K562 (cell line): ENCODE results near the gene PHKA1. TPM values are rescaled to one million over a fixed set of nuclear protein-coding genes. Genes with fewer than 3 reads are reported as not detected.

Source experiments
- ATAC-seq: fragments of 200-7000 bp; cut with Tn5 transposase; 3 replicates; pipeline ENCODE4 v1.9.1; 2020; ENCODE audit warnings: moderate library complexity
- BruUV-seq: library from RNA; stranded (reverse); fragments of 400-500 nt; replicated peaks from 2 replicates; lab custom pipeline; 2021; lab: Mats Ljungman, UMichigan
- CTCF ChIA-PET: fragments of 300-600 bp; formaldehyde crosslinking; extraction: SDS; loops from one replicate; lab custom pipeline; 2021; ENCODE audit warnings: low intra/inter-chr PET ratio; lab: Yijun Ruan, JAX
- POLR2A ChIA-PET: fragments of 300-600, 350-650 bp; sonication (Branson Sonifier 250); formaldehyde crosslinking; extraction: SDS; loops from one replicate; lab custom pipeline; 2021; ENCODE audit warnings: antibody characterized with exemption, inconsistent platforms; lab: Yijun Ruan, JAX
- DNase-seq, 4 experiments: peaks; one replicate each; pipeline versions ENCODE4 v3.0.0 to v3.0.0-alpha.2; 2011 to 2018; ENCODE audit warnings: low spot score in 3 of 4, mixed read lengths in 3 of 4; ENCODE audit errors: extremely low read depth in 1 of 4
- FAIRE-seq: peaks from 2 replicates; lab custom pipeline; 2011; peaks lifted over from hg19 to GRCh38; lab: Jason Lieb, UNC
- H2AFZ ChIP-seq: 2 replicates; pipeline ENCODE4 v1.6.0; 2011; ENCODE audit warnings: low read depth, low read length, control low read depth, inconsistent platforms
- H3K27ac ChIP-seq: fragments of 200-600 bp; 3 replicates; pipeline ENCODE4 v1.8.0; 2011; ENCODE audit warnings: low read depth, mild to moderate bottlenecking, control low read depth, inconsistent platforms, low read length, moderate library complexity, mixed read lengths; ENCODE audit errors: extremely low read depth
- H3K27me3 ChIP-seq, 2 experiments: fragments of 300-600 bp in 1 of 2; 2 replicates in 1 of 2; 3 replicates in 1 of 2; pipeline versions ENCODE4 v1.6.0 to v1.8.0; 2011; ENCODE audit warnings: inconsistent platforms in 2 of 2, low read length in 2 of 2, mild to moderate bottlenecking in 1 of 2, mixed read lengths in 1 of 2, moderate library complexity in 1 of 2; ENCODE audit not compliant: control insufficient read depth in 2 of 2, insufficient read depth in 2 of 2
- H3K36me3 ChIP-seq: fragments of 300-600 bp; 3 replicates; pipeline ENCODE4 v1.8.0; 2011; ENCODE audit warnings: mild to moderate bottlenecking, low read length, inconsistent platforms; ENCODE audit not compliant: control insufficient read depth, insufficient read depth
- H3K4me1 ChIP-seq, 2 experiments: fragments of 200-600 bp in 1 of 2; replicated peaks in 1 of 2; 2 replicates in 1 of 2; 3 replicates in 1 of 2; pipeline versions ENCODE4 v1.5.1 to v1.8.0; 2011; ENCODE audit warnings: inconsistent platforms in 2 of 2, low read length in 2 of 2, mild to moderate bottlenecking in 1 of 2, mixed read lengths in 1 of 2, moderate library complexity in 1 of 2; ENCODE audit not compliant: control insufficient read depth in 2 of 2, insufficient read depth in 2 of 2
- H3K4me2 ChIP-seq: 2 replicates; pipeline ENCODE4 v1.6.1; 2011; ENCODE audit warnings: low read length, control low read depth, inconsistent platforms, mixed read lengths; ENCODE audit not compliant: insufficient read depth
- H3K4me3 ChIP-seq: fragments of 200-600 bp; sonication (generic), shearing (Covaris generic); 2 replicates; pipeline ENCODE4 v1.5.1; 2016; ENCODE audit warnings: control low read depth, inconsistent platforms
- H3K79me2 ChIP-seq: fragments of 200-600 bp; 3 replicates; pipeline ENCODE4 v1.8.0; 2011; ENCODE audit warnings: low read length, inconsistent platforms; ENCODE audit not compliant: control insufficient read depth, insufficient read depth
- H3K9ac ChIP-seq, 2 experiments: 2 replicates each; pipeline versions ENCODE4 v1.6.0 to v1.6.1; 2011; ENCODE audit warnings: low read depth in 2 of 2, low read length in 2 of 2, control low read depth in 1 of 2, inconsistent platforms in 1 of 2, mild to moderate bottlenecking in 1 of 2, mixed read lengths in 1 of 2; ENCODE audit not compliant: insufficient read depth in 1 of 2
- H3K9me1 ChIP-seq: one replicate; pipeline ENCODE4 v1.6.0; 2011; ENCODE audit warnings: inconsistent platforms, mild to moderate bottlenecking, low read length, moderate library complexity; ENCODE audit not compliant: control insufficient read depth, insufficient read depth
- H3K9me3 ChIP-seq: replicated peaks from 2 replicates; pipeline ENCODE4 v1.5.1; 2011; ENCODE audit warnings: low read depth, low read length, inconsistent platforms; ENCODE audit not compliant: control insufficient read depth, insufficient read depth
- H4K20me1 ChIP-seq: replicated peaks from 2 replicates; pipeline ENCODE4 v1.6.1; 2011; ENCODE audit warnings: low read length, inconsistent platforms, mixed read lengths; ENCODE audit not compliant: control insufficient read depth, insufficient read depth
- EP400 ChIP-seq: fragments of 450-650 bp; IDR thresholded peaks from 2 replicates; pipeline ENCODE4 v1.6.1; 2017; ENCODE audit warnings: antibody characterized with exemption, mild to moderate bottlenecking, moderate library complexity
- ESRRB ChIP-seq: fragments of 250-450 bp; sonication (Bioruptor Pico); IDR thresholded peaks from 2 replicates; pipeline ENCODE4 v1.5.0; 2020; ENCODE audit warnings: mild to moderate bottlenecking, moderate library complexity, borderline replicate concordance
- FIP1L1 ChIP-seq: fragments of 200-400 bp; formaldehyde crosslinking; IDR thresholded peaks from 2 replicates; pipeline ENCODE4 v1.6.1; 2018; ENCODE audit warnings: mild to moderate bottlenecking, low read depth, low read length; ENCODE audit not compliant: poor library complexity, severe bottlenecking
- FOXJ3 ChIP-seq: sonication (generic); formaldehyde crosslinking; IDR thresholded peaks from 2 replicates; pipeline ENCODE4 v1.4.0; 2020; ENCODE audit warnings: mild to moderate bottlenecking, missing genetic modification reagents
- HDAC1 ChIP-seq, 2 experiments: fragments of 450-650 bp; IDR thresholded peaks; 2 replicates each; pipeline ENCODE4 v1.6.1; 2016 to 2017; ENCODE audit warnings: inconsistent platforms in 1 of 2, mild to moderate bottlenecking in 1 of 2, moderate library complexity in 1 of 2
- PYGO2 ChIP-seq: fragments of 450-650 bp; IDR thresholded peaks from 2 replicates; pipeline ENCODE4 v1.6.1; 2016; ENCODE audit warnings: mild to moderate bottlenecking, missing genetic modification characterization, moderate library complexity, missing compliant biosample characterization
- SAP30 ChIP-seq: fragments of 200-600 bp; sonication (generic); IDR thresholded peaks from 2 replicates; pipeline ENCODE4 v1.6.1; 2012; ENCODE audit warnings: borderline replicate concordance, low read depth, mild to moderate bottlenecking, moderate library complexity, low read length, control low read depth, inconsistent platforms; ENCODE audit not compliant: insufficient read depth, poor library complexity, severe bottlenecking
- TBP ChIP-seq: optimal IDR thresholded peaks from 2 replicates; pipeline ENCODE3; 2011; ENCODE audit warnings: low read depth, low read length, improper control_type of control experiment
- ZNF184 ChIP-seq: sonication (generic); formaldehyde crosslinking; IDR thresholded peaks from 2 replicates; pipeline ENCODE4 v1.5.0; 2020; ENCODE audit warnings: missing genetic modification reagents
- ZNF217 ChIP-seq: sonication (generic); formaldehyde crosslinking; IDR thresholded peaks from 2 replicates; pipeline ENCODE4 v1.8.0; 2022; ENCODE audit warnings: mild to moderate bottlenecking, missing genetic modification reagents
- ZNF224 ChIP-seq: sonication (generic); formaldehyde crosslinking; IDR thresholded peaks from 2 replicates; pipeline ENCODE4 v1.8.0; 2022; ENCODE audit warnings: mild to moderate bottlenecking, missing genetic modification reagents
- in situ Hi-C: fragments of 300-500 bp; cut with MboI; formaldehyde crosslinking; loops from 4 replicates; pipeline ENCODE4 v1.15.0; 2018; ENCODE audit warnings: inconsistent platforms, mixed read lengths
- intact Hi-C: fragments of 100-400 bp; cut with micrococcal nuclease; formaldehyde crosslinking; loops from 2 replicates; pipeline ENCODE4 v1.14.2; 2022
- polyA plus RNA-seq, 8 experiments: library from polyadenylated mRNA; depleted of rRNA in 4 of 8; stranded (reverse) in 5 of 8; unstranded in 3 of 8; fragments of >200 nt; fragmentation: Nextera tagmentation in 2 of 8; fragmentation: Illumina TruSeq in 1 of 8; extraction: Ambion mirVana in 2 of 8; extraction: Trizol in 1 of 8; gene quantifications; 2 replicates each; pipeline versions ENCODE4 v1.2.1 to v1.2.3, GENCODE V29; 2011 to 2014; ENCODE audit warnings: inconsistent platforms in 1 of 8, missing spikeins in 1 of 8
- total RNA-seq, 7 experiments: library from RNA; depleted of rRNA in 6 of 7; stranded (reverse); fragments of >200 nt in 6 of 7; fragmentation: Illumina TruSeq in 2 of 7; extraction: Trizol in 2 of 7; gene quantifications; 2 replicates each; pipeline versions ENCODE4 v1.2.1 to v1.2.3, GENCODE V29; 2011 to 2021; ENCODE audit warnings: low replicate concordance in 1 of 7
- TF ChIP-seq, protein P1 (sequence below): fragments of 250-450 bp; sonication (Bioruptor Pico); IDR thresholded peaks from 2 replicates; pipeline ENCODE4 v1.4.0; 2020; ENCODE audit warnings: mild to moderate bottlenecking, moderate library complexity

PHKA1 gene
- total and polyA plus RNA-seq, 9 of the 15 experiments (the other 6 are each of a cell fraction or from before 2014, with no cell fraction given): 2.4 to 9.6 (median 5.8) TPM

DNA sequence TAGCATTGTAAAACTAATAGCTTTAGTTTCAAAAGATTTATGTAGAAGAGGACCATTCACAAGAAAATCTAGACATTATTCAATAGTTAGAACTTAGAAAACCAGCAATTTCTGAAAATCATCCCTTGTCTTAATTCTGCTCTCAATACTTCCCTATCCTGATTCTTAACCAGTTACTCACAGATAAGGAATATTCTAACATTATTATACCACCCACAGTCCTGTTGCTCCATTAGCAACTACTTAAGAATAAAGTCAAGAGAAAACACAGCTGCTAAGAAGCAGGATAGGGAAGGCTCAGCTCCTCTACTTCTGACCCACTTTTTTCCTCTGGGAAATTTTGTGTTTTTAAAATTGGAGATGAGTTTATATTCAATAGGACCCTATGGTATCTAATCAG is 47.7 kb downstream of the PHKA1 start (continued):
- TF ChIP-seq HDAC1 (IDR thresholded peaks at IDR 0.05) (no peak), ZNF224 (no peak), ZNF184 (CRISPR knock-in tag) (no peak), PYGO2 (tag) (no peak), ZNF217 (no peak), SAP30 (no peak)

DNA sequence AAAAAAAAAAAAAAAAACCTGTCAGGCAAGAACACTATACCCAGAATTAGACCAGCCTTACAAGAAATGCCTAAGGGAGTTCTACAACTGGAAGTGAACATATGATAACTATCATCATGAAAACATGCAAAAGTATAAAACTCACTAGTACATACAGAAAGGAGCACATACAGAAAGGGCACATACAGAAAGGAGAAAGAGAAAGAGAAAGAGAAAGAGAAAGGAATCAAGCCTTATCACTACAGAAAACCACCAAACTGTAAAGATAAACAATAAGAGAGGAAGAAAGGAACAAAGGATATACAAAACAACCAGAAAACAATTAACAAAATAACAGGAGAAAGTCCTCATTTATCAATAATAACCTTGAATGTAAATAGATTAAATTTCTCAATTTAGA is 50.4 kb downstream of the PHKA1 start:
- TF ChIP-seq ESRRB (no peak), FIP1L1 (no peak), FOXJ3 (CRISPR knock-in tag) (no peak), EP400 (no peak), TBP (no peak)
- TF ChIP-seq, protein P1, sequence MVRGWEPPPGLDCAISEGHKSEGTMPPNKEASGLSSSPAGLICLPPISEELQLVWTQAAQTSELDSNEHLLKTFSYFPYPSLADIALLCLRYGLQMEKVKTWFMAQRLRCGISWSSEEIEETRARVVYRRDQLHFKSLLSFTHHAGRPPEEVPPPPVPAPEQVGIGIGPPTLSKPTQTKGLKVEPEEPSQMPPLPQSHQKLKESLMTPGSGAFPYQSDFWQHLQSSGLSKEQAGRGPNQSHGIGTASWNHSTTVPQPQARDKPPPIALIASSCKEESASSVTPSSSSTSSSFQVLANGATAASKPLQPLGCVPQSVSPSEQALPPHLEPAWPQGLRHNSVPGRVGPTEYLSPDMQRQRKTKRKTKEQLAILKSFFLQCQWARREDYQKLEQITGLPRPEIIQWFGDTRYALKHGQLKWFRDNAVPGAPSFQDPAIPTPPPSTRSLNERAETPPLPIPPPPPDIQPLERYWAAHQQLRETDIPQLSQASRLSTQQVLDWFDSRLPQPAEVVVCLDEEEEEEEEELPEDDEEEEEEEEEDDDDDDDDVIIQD (CRISPR knock-in tag): no peak
- FAIRE-seq (no peak), DNase-seq (no peak), ATAC-seq (no peak)
- ChIA-PET POLR2A (no interaction called here), CTCF (no interaction called here)
- BruUV-seq: no TSS peak
- H3K79me2 ChIP-seq: no peaks in the 10 kb centered on the region
- H3K27ac ChIP-seq: no peak overlapping the region
- intact Hi-C loops (no loop called here), in situ Hi-C loops (no loop called here)
- H4K20me1 ChIP-seq: no peaks in the 10 kb centered on the region
- H3K4me2 ChIP-seq: no peak overlapping the region
- no peaks in the 10 kb centered on the region for H3K9me3 ChIP-seq
- H3K9me1 ChIP-seq: no peaks in the 10 kb centered on the region
- no peaks in the 10 kb centered on the region for H3K36me3 ChIP-seq
- H3K4me3 ChIP-seq: no peak overlapping the region
- H3K9ac ChIP-seq: no peak overlapping the region
- H3K27me3 ChIP-seq: no peaks in the 10 kb centered on the region
- H3K4me1 ChIP-seq: no peaks in the 10 kb centered on the region
- no peak overlapping the region for H2AFZ ChIP-seq
